ENCODE data around the gene NUDCD3.

The NUDCD3 gene

GRCh38 chr7:44486693-44487092 lies 3.8 kb downstream of the NUDCD3 start:
- H3K9me3 ChIP-seq, result no peaks in the 10 kb centered on the region
- peaks cover 43% of the 10 kb centered on the region for H3K36me3 ChIP-seq
- no peaks in the 10 kb centered on the region for H3K27me3 ChIP-seq
- no peak overlapping the region for H3K4me3 ChIP-seq (ENCODE audit: low read depth, low read length)
- no peaks in the 10 kb centered on the region for H3K4me1 ChIP-seq
- no peak for TF ChIP-seq CTCF (IDR thresholded peaks at IDR 0.05; ENCODE audit: low read depth, low read length)
- no peak for DNase-seq

GRCh38 chr7:44486001-44486400 lies 4.5 kb downstream of the NUDCD3 start:
- DNase-seq, result no peak
- no peaks in the 10 kb centered on the region for H3K4me1 ChIP-seq
- peaks cover 50% of the 10 kb centered on the region for H3K36me3 ChIP-seq
- H3K4me3 ChIP-seq (ENCODE audit: low read depth, low read length), result no peak overlapping the region
- H3K27me3 ChIP-seq, result no peaks in the 10 kb centered on the region
- no peak for TF ChIP-seq CTCF (IDR thresholded peaks at IDR 0.05; ENCODE audit: low read depth, low read length)
- H3K9me3 ChIP-seq, result no peaks in the 10 kb centered on the region

GRCh38 chr7:44484482-44485313 lies 5.8 kb downstream of the NUDCD3 start:
- H3K4me1 ChIP-seq, result no peaks in the 10 kb centered on the region
- no peak for DNase-seq
- no peak for TF ChIP-seq CTCF (IDR thresholded peaks at IDR 0.05; ENCODE audit: low read depth, low read length)
- H3K36me3 ChIP-seq, result peaks cover 56% of the 10 kb centered on the region
- no peak overlapping the region for H3K4me3 ChIP-seq (ENCODE audit: low read depth, low read length)
- no peaks in the 10 kb centered on the region for H3K27me3 ChIP-seq
- H3K9me3 ChIP-seq, result no peaks in the 10 kb centered on the region

- TF ChIP-seq CTCF (IDR thresholded peaks at IDR 0.05; ENCODE audit: low read depth, low read length), result no peak
- peaks cover 54% of the 10 kb centered on the region for H3K36me3 ChIP-seq
- H3K27me3 ChIP-seq, result no peaks in the 10 kb centered on the region
- H3K9me3 ChIP-seq, result no peaks in the 10 kb centered on the region
- DNase-seq, result no peak
- H3K4me3 ChIP-seq (ENCODE audit: low read depth, low read length), result no peak overlapping the region
- H3K4me1 ChIP-seq, result no peaks in the 10 kb centered on the region
Measured at GRCh38 chr7:44482502-44483485, 7.7 kb downstream of the NUDCD3 start.

GRCh38 chr7:44477938-44478337 lies 12.5 kb downstream of the NUDCD3 start:
- Histone ChIP-seq H3K4me1 (0 out of 2 replicates have a peak, but pooled peaks cover 4% of the 10 kb centered on the region), H3K27me3 (no peaks in the 10 kb centered on the region), H3K9me3 (no peaks in the 10 kb centered on the region), H3K4me3 (ENCODE audit: low read depth, low read length) (no peak overlapping the region), H3K36me3 (peaks cover 55% of the 10 kb centered on the region)
- DNase-seq, result no peak
- TF ChIP-seq CTCF (IDR thresholded peaks at IDR 0.05; ENCODE audit: low read depth, low read length), result no peak

Data from BE2C (cell line).